Stomach (tissue), 19 donors: ENCODE data around the gene OR10X1. TPM values are rescaled to one million over a fixed set of nuclear protein-coding genes. Genes with fewer than 3 reads are reported as not detected.

Source experiments
- DNase-seq, 2 donors: peaks; one replicate each; pipeline versions ENCODE4 v3.0.0 to v3.0.0-alpha.2; 2013 to 2019
- H3K27ac ChIP-seq, 5 donors: fragments of 200-600 bp in 4 of 5; sonication (generic) in 4 of 5; one replicate each; pipeline ENCODE4 v1.5.1; 2013 to 2019; ENCODE audit warnings: mild to moderate bottlenecking in 1 of 5, moderate library complexity in 1 of 5
- H3K27me3 ChIP-seq, 3 donors: fragments of 200-600 bp; sonication (generic); one replicate each; pipeline ENCODE4 v1.5.1; 2017 to 2019; ENCODE audit warnings: mixed run types in 1 of 3
- H3K36me3 ChIP-seq, 4 donors: fragments of 200-600 bp; sonication (generic); 1 replicate in 3 of 4; 2 replicates in 1 of 4; pipeline ENCODE4 v1.5.1; 2016 to 2019
- H3K4me1 ChIP-seq, 4 donors: fragments of 200-600 bp; sonication (generic); one replicate each; pipeline ENCODE4 v1.5.1; 2016 to 2019
- H3K4me3 ChIP-seq, 4 donors: fragments of 200-600 bp; sonication (generic) in 3 of 4; one replicate each; pipeline ENCODE4 v1.5.1; 2016 to 2019; ENCODE audit warnings: mild to moderate bottlenecking in 1 of 4
- H3K9me3 ChIP-seq, 4 donors: fragments of 200-600 bp; sonication (generic); one replicate each; pipeline ENCODE4 v1.5.1; 2016 to 2019
- CTCF ChIP-seq, 7 experiments: fragments of 450-650 bp in 4 of 7; fragments of 200-600 bp in 3 of 7; sonication (generic) in 3 of 7; IDR thresholded peaks; one replicate each; pipeline ENCODE4 v1.5.1; 2016 to 2019; ENCODE audit warnings: antibody characterized with exemption in 7 of 7, control low read depth in 2 of 7, mild to moderate bottlenecking in 1 of 7
- EP300 ChIP-seq: sonication (generic); formaldehyde crosslinking; IDR thresholded peaks from one replicate; pipeline ENCODE4 v1.6.1; 2017; ENCODE audit warnings: antibody characterized with exemption
- POLR2A ChIP-seq, 4 donors: fragments of 450-650 bp; IDR thresholded peaks; one replicate each; pipeline ENCODE4 v1.6.1; 2016; ENCODE audit warnings: antibody characterized with exemption in 4 of 4, control low read depth in 2 of 4, mild to moderate bottlenecking in 1 of 4, moderate library complexity in 1 of 4
- POLR2AphosphoS5 ChIP-seq, 3 donors: sonication (generic); formaldehyde crosslinking; IDR thresholded peaks; one replicate each; pipeline ENCODE4 v1.6.1; 2016; ENCODE audit warnings: antibody characterized with exemption in 3 of 3
- WGBS, 5 donors: extraction: QIAGEN DNeasy Blood & Tissue Kit in 3 of 5; methylation state at CpG; one replicate each; pipeline versions ENCODE4 v1.1.5 to v1.1.7; 2013 to 2018; 5-methylcytosine and 5-hydroxymethylcytosine counted together
- intact Hi-C: fragments of 100-400 bp; cut with DNase I; formaldehyde crosslinking; loops from one replicate; pipeline ENCODE4 v1.15.1; 2023; ENCODE audit warnings: low total_unique reads
- long read RNA-seq, 10 donors: transcript quantifications; one replicate each; lab custom pipeline, GENCODE V29; 2026
- polyA plus RNA-seq, 3 donors: library from polyadenylated mRNA; stranded (reverse); fragments of 200-250 nt; gene quantifications; one replicate each; pipeline ENCODE4 v1.2.3, GENCODE V29; 2013
- total RNA-seq, 5 donors: library from RNA; depleted of rRNA; stranded (reverse); fragments of >200 nt; gene quantifications; one replicate each; pipeline versions ENCODE4 v1.1.0 to v1.2.3, GENCODE V29; 2014 to 2016
- donor health status: healthy with polysubstance abuse.
- donor health status: Bipolar disorder and iron deficiency.
- donor health status: healthy.

Gene OR10X1
- total RNA-seq (not detected), polyA plus RNA-seq (not detected)
- long read RNA-seq, donor 1 = 0 reads
- long read RNA-seq, donor 2 = 0 reads
- long read RNA-seq, donor 3 = 0 reads
- long read RNA-seq, donor 4 = 0 reads
- long read RNA-seq, donor 5 = 0 reads
- long read RNA-seq, donor 6 = 0 reads
- long read RNA-seq, donor 7 = 0 reads
- long read RNA-seq, donor 8 = 0 reads
- long read RNA-seq, donor 9 = 0 reads
- long read RNA-seq, donor 10 = 0 reads

GRCh38 chr1:158579733-158580132, at the start of gene OR10X1:
Gene OR10X1, minus strand, starts transcription at chr1:158579899. Its CDS starts 0 bp downstream, at chr1:158579899.
- H3K36me3 ChIP-seq = no peaks in the 10 kb centered on the region
- no peak for DNase-seq
- H3K4me3 ChIP-seq = no peak within 1 kb of the TSS
- H3K27me3 ChIP-seq = no peaks in the 10 kb centered on the region
- no peaks in the 10 kb centered on the region for H3K9me3 ChIP-seq
- TF ChIP-seq EP300 = no peak
- no peak for TF ChIP-seq POLR2AphosphoS5 (IDR thresholded peaks at IDR 0.05)
- TF ChIP-seq POLR2A (IDR thresholded peaks at IDR 0.05) = no peak
- no peak for TF ChIP-seq CTCF (IDR thresholded peaks at IDR 0.05)
- 55 to 72% (median 63%) methylated on average over 1 of the region's 1 CpG for WGBS, 5 donors
- no peaks in the 10 kb centered on the region for H3K4me1 ChIP-seq
- intact Hi-C loops = no loop called here
- no peak within 1 kb of the TSS for H3K27ac ChIP-seq

- WGBS, 5 donors = 80 to 92% (median 85%) methylated on average over 3 of the region's 3 CpGs
- Histone ChIP-seq H3K9me3 (no peaks in the 10 kb centered on the region), H3K27me3 (no peaks in the 10 kb centered on the region), H3K4me3 (no peak overlapping the region), H3K36me3 (no peaks in the 10 kb centered on the region), H3K4me1 (no peaks in the 10 kb centered on the region), H3K27ac (no peak overlapping the region)
- no peak for TF ChIP-seq EP300
- no peak for TF ChIP-seq CTCF (IDR thresholded peaks at IDR 0.05)
- no peak for TF ChIP-seq POLR2AphosphoS5 (IDR thresholded peaks at IDR 0.05)
- intact Hi-C loops = no loop called here
- no peak for DNase-seq
These were observed 34.1 kb upstream of the OR10X1 start for GRCh38 chr1:158613764-158614163.

- TF ChIP-seq POLR2A (IDR thresholded peaks at IDR 0.05) (no peak), POLR2AphosphoS5 (IDR thresholded peaks at IDR 0.05) (no peak), CTCF (IDR thresholded peaks at IDR 0.05) (no peak), EP300 (no peak)
- no peaks in the 10 kb centered on the region for H3K9me3 ChIP-seq
- intact Hi-C loops = no loop called here
- WGBS, 5 donors = 55 to 68% (median 61%) methylated on average over 3 of the region's 3 CpGs
- no peaks in the 10 kb centered on the region for H3K4me1 ChIP-seq
- no peak overlapping the region for H3K4me3 ChIP-seq
- no peak for DNase-seq
- H3K27me3 ChIP-seq = no peaks in the 10 kb centered on the region
- no peaks in the 10 kb centered on the region for H3K36me3 ChIP-seq
- no peak overlapping the region for H3K27ac ChIP-seq
These were observed 32.2 kb upstream of the OR10X1 start for GRCh38 chr1:158611916-158612315.

GRCh38 chr1:158607296-158607695, 27.6 kb upstream of the OR10X1 start:
- TF ChIP-seq EP300 (no peak), CTCF (IDR thresholded peaks at IDR 0.05) (no peak), POLR2A (IDR thresholded peaks at IDR 0.05) (no peak), POLR2AphosphoS5 (IDR thresholded peaks at IDR 0.05) (no peak)
- Histone ChIP-seq H3K27ac (no peak overlapping the region), H3K36me3 (no peaks in the 10 kb centered on the region), H3K9me3 (no peaks in the 10 kb centered on the region), H3K4me1 (no peaks in the 10 kb centered on the region), H3K4me3 (no peak overlapping the region), H3K27me3 (no peaks in the 10 kb centered on the region)
- intact Hi-C loops = no loop called here
- no peak for DNase-seq
- WGBS, 5 donors = 54 to 80% (median 77%) methylated on average over 1 of the region's 1 CpG
